ENCODE data around the gene TLR8.

Gene TLR8

GRCh38 chrX:12965131-12965940, 58.9 kb downstream of the TLR8 start:
- no peak for DNase-seq (ENCODE audit: low read depth in 3 of 3)

- DNase-seq (ENCODE audit: low read depth in 3 of 3) = no peak
Measured at GRCh38 chrX:12966151-12966550, 59.7 kb downstream of the TLR8 start.

- DNase-seq (ENCODE audit: low read depth in 3 of 3) = no peak
Measured at GRCh38 chrX:12967711-12968465, 61.5 kb downstream of the TLR8 start.

GRCh38 chrX:12970691-12971202, 64.3 kb downstream of the TLR8 start:
- no peak for DNase-seq (ENCODE audit: low read depth in 3 of 3)

- no peak for DNase-seq (ENCODE audit: low read depth in 3 of 3)
Measured at GRCh38 chrX:12971282-12972003, 65.0 kb downstream of the TLR8 start.

GRCh38 chrX:12972243-12972642, 65.8 kb downstream of the TLR8 start:
- DNase-seq (ENCODE audit: low read depth in 3 of 3) = no peak
